Sigmoid colon (tissue), 4 donors: ENCODE results near the gene CTDP1.

Experiments
- EP300 ChIP-seq, 4 donors: sonication (generic); formaldehyde crosslinking; IDR thresholded peaks; one replicate each; pipeline ENCODE4 v1.6.1; 2017; ENCODE audit warnings: antibody characterized with exemption in 4 of 4
- POLR2A ChIP-seq, 2 donors: fragments of 450-650 bp; IDR thresholded peaks; one replicate each; pipeline ENCODE4 v1.6.1; 2016; ENCODE audit warnings: antibody characterized with exemption in 2 of 2, mild to moderate bottlenecking in 2 of 2, moderate library complexity in 2 of 2
- POLR2AphosphoS5 ChIP-seq, 4 donors: sonication (generic); formaldehyde crosslinking; IDR thresholded peaks; one replicate each; pipeline ENCODE4 v1.6.1; 2017; ENCODE audit warnings: antibody characterized with exemption in 4 of 4
- TF ChIP-seq, protein P1 (sequence below), 4 experiments: fragments of 450-650 bp in 3 of 4; fragments of 200-600 bp in 1 of 4; IDR thresholded peaks; one replicate each; pipeline ENCODE4 v1.5.1; 2016 to 2019; ENCODE audit warnings: antibody characterized with exemption in 4 of 4, mild to moderate bottlenecking in 3 of 4, moderate library complexity in 2 of 4

DNA sequence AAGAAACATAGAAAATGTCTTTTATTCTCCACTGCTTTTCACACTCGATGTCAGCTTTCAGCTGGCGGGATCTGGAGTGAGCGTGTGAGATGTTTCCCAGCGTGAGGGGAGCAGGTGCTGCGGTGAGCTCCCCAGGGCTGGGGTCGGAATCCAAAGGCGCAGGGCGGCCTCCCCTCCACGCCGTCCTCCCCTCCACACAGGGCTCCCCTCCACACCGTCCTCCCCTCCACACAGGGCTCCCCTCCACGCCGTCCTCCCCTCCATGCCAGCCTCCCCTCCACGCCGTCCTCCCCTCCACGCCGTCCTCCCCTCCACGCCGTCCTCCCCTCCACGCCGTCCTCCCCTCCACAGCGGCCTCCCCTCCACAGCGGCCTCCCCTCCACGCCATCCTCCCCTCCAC lies 91.2 kb downstream of the CTDP1 start:
- TF ChIP-seq POLR2A (IDR thresholded peaks at IDR 0.05) = no peak
- TF ChIP-seq, protein P1, sequence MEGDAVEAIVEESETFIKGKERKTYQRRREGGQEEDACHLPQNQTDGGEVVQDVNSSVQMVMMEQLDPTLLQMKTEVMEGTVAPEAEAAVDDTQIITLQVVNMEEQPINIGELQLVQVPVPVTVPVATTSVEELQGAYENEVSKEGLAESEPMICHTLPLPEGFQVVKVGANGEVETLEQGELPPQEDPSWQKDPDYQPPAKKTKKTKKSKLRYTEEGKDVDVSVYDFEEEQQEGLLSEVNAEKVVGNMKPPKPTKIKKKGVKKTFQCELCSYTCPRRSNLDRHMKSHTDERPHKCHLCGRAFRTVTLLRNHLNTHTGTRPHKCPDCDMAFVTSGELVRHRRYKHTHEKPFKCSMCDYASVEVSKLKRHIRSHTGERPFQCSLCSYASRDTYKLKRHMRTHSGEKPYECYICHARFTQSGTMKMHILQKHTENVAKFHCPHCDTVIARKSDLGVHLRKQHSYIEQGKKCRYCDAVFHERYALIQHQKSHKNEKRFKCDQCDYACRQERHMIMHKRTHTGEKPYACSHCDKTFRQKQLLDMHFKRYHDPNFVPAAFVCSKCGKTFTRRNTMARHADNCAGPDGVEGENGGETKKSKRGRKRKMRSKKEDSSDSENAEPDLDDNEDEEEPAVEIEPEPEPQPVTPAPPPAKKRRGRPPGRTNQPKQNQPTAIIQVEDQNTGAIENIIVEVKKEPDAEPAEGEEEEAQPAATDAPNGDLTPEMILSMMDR (IDR thresholded peaks at IDR 0.05) = no peak
- TF ChIP-seq POLR2AphosphoS5 (IDR thresholded peaks at IDR 0.05) = no peak
- no peak for TF ChIP-seq EP300 (IDR thresholded peaks at IDR 0.05)
